Astrocyte (in vitro differentiated cells and primary cell): ENCODE measurements around the gene STK33. TPM values are rescaled to one million over a fixed set of nuclear protein-coding genes. Genes with fewer than 3 reads are reported as not detected.

Experiments
- DNase-seq: peaks from one replicate; pipeline ENCODE4 v3.0.0-alpha.2; 2010; ENCODE audit warnings: low read depth
- FAIRE-seq: peaks from 2 replicates; lab custom pipeline; 2011; peaks lifted over from hg19 to GRCh38; lab: Jason Lieb, UNC
- H2AFZ ChIP-seq: 2 replicates; pipeline ENCODE4 v1.6.0; 2012; ENCODE audit warnings: low read depth, low read length, inconsistent platforms
- H3K27ac ChIP-seq: 2 replicates; pipeline ENCODE4 v1.5.1; 2011; ENCODE audit warnings: low read depth, low read length, inconsistent platforms
- H3K27me3 ChIP-seq: 2 replicates; pipeline ENCODE4 v1.6.0; 2011; ENCODE audit warnings: low read length, inconsistent platforms; ENCODE audit not compliant: insufficient read depth
- H3K36me3 ChIP-seq: 2 replicates; pipeline ENCODE4 v1.5.1; 2011; ENCODE audit warnings: low read length, inconsistent platforms; ENCODE audit not compliant: insufficient read depth
- H3K4me1 ChIP-seq: 2 replicates; pipeline ENCODE4 v1.5.1; 2011; ENCODE audit warnings: low read length, inconsistent platforms; ENCODE audit not compliant: insufficient read depth
- H3K4me2 ChIP-seq: 2 replicates; pipeline ENCODE4 v1.6.0; 2012; ENCODE audit warnings: low read length, inconsistent platforms
- H3K4me3 ChIP-seq: 2 replicates; pipeline ENCODE4 v1.5.1; 2011; ENCODE audit warnings: low read depth, mild to moderate bottlenecking, low read length, inconsistent platforms; ENCODE audit not compliant: insufficient read depth
- H3K79me2 ChIP-seq: 2 replicates; pipeline ENCODE4 v1.6.0; 2012; ENCODE audit warnings: mild to moderate bottlenecking, low read length, inconsistent platforms; ENCODE audit not compliant: insufficient read depth
- H3K9ac ChIP-seq: 2 replicates; pipeline ENCODE4 v1.6.0; 2012; ENCODE audit warnings: mild to moderate bottlenecking, low read length, inconsistent platforms
- H3K9me3 ChIP-seq: 2 replicates; pipeline ENCODE4 v1.5.1; 2012; ENCODE audit warnings: low read depth, mild to moderate bottlenecking, low read length, inconsistent platforms; ENCODE audit not compliant: insufficient read depth
- H4K20me1 ChIP-seq: 2 replicates; pipeline ENCODE4 v1.6.0; 2012; ENCODE audit warnings: low read length, inconsistent platforms; ENCODE audit not compliant: insufficient read depth
- H3K27ac Mint-ChIP-seq: one replicate; pipeline ENCODE4 v1.8.0; 2021; ENCODE audit warnings: mild to moderate bottlenecking, mixed read lengths; ENCODE audit not compliant: unreplicated experiment
- H3K27me3 Mint-ChIP-seq: one replicate; pipeline ENCODE4 v1.8.0; 2021; ENCODE audit warnings: low read depth, mixed read lengths; ENCODE audit not compliant: unreplicated experiment
- H3K36me3 Mint-ChIP-seq: one replicate; pipeline ENCODE4 v1.8.0; 2021; ENCODE audit warnings: low read depth, mixed read lengths; ENCODE audit not compliant: unreplicated experiment
- H3K4me1 Mint-ChIP-seq: one replicate; pipeline ENCODE4 v1.8.0; 2021; ENCODE audit warnings: low read depth, mixed read lengths; ENCODE audit not compliant: unreplicated experiment
- H3K4me3 Mint-ChIP-seq: one replicate; pipeline ENCODE4 v1.8.0; 2021; ENCODE audit warnings: mild to moderate bottlenecking, moderate library complexity, mixed read lengths; ENCODE audit not compliant: unreplicated experiment
- H3K9me3 Mint-ChIP-seq: one replicate; pipeline ENCODE4 v1.8.0; 2021; ENCODE audit warnings: mild to moderate bottlenecking, mixed read lengths; ENCODE audit not compliant: unreplicated experiment
- EZH2 ChIP-seq: IDR thresholded peaks from 2 replicates; pipeline ENCODE4 v1.6.1; 2012; ENCODE audit warnings: mild to moderate bottlenecking, low read length, inconsistent platforms; ENCODE audit not compliant: insufficient read depth
- total RNA-seq: library from RNA; stranded (reverse); gene quantifications from 2 replicates; pipeline ENCODE4 v1.2.1, GENCODE V29; 2021
- TF ChIP-seq, protein P1 (sequence below): IDR thresholded peaks from 2 replicates; pipeline ENCODE4 v1.5.1; 2011; ENCODE audit warnings: low read depth, mild to moderate bottlenecking, inconsistent platforms, low read length, moderate library complexity; ENCODE audit not compliant: insufficient read depth

Gene STK33
- total RNA-seq, 1 donor from 2014 or later = 7.5 TPM

- Mint-ChIP-seq H3K36me3 (peaks cover 2% of the 10 kb centered on the region), H3K4me1 (no peaks in the 10 kb centered on the region), H3K27ac (no peak overlapping the region), H3K27me3 (no peaks in the 10 kb centered on the region), H3K4me3 (no peak overlapping the region), H3K9me3 (no peaks in the 10 kb centered on the region)
- no peak for TF ChIP-seq EZH2
- TF ChIP-seq, protein P1, sequence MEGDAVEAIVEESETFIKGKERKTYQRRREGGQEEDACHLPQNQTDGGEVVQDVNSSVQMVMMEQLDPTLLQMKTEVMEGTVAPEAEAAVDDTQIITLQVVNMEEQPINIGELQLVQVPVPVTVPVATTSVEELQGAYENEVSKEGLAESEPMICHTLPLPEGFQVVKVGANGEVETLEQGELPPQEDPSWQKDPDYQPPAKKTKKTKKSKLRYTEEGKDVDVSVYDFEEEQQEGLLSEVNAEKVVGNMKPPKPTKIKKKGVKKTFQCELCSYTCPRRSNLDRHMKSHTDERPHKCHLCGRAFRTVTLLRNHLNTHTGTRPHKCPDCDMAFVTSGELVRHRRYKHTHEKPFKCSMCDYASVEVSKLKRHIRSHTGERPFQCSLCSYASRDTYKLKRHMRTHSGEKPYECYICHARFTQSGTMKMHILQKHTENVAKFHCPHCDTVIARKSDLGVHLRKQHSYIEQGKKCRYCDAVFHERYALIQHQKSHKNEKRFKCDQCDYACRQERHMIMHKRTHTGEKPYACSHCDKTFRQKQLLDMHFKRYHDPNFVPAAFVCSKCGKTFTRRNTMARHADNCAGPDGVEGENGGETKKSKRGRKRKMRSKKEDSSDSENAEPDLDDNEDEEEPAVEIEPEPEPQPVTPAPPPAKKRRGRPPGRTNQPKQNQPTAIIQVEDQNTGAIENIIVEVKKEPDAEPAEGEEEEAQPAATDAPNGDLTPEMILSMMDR = no peak
- Histone ChIP-seq H3K4me2 (no peak overlapping the region), H3K9ac (no peak overlapping the region), H3K79me2 (no peaks in the 10 kb centered on the region), H3K4me1 (no peaks in the 10 kb centered on the region), H3K9me3 (no peaks in the 10 kb centered on the region), H3K27me3 (no peaks in the 10 kb centered on the region), H3K27ac (no peak overlapping the region), H3K36me3 (no peaks in the 10 kb centered on the region), H3K4me3 (no peak overlapping the region), H2AFZ (no peak overlapping the region), H4K20me1 (no peaks in the 10 kb centered on the region)
- FAIRE-seq = no peak
- DNase-seq = no peak
These were observed 168.0 kb downstream of the STK33 start for GRCh38 chr11:8426076-8426475.

DNA sequence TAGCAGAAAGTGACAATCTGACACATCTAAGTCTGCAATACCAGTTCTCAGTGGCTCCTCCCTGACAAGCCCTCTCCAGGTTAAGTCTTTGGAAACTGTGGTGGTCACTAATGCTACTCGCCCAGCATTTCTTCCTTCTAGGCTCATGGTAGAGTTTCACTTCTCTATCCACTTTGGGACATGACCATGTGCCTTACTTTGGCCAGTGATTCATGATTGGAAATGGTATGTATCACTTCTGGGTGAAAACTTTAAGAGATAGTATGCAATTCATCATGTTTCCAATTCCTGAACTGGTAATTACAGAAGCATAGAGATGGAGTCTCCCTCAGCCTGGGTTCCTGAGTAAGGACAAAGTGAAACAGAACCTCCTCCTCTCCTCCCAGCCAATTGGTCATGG, 178.8 kb downstream of the STK33 start:
- H3K4me2 ChIP-seq = no peak overlapping the region
- no peak for TF ChIP-seq EZH2
- TF ChIP-seq, protein P1 = no peak
- Mint-ChIP-seq H3K36me3 (no peaks in the 10 kb centered on the region), H3K9me3 (no peaks in the 10 kb centered on the region), H3K4me1 (peaks cover 2% of the 10 kb centered on the region), H3K27me3 (no peaks in the 10 kb centered on the region), H3K27ac (no peak overlapping the region), H3K4me3 (no peak overlapping the region)
- no peak overlapping the region for H3K27ac ChIP-seq
- DNase-seq (no peak), FAIRE-seq (no peak)
- no peaks in the 10 kb centered on the region for H3K27me3 ChIP-seq
- H2AFZ ChIP-seq = no peak overlapping the region
- H3K4me3 ChIP-seq = no peak overlapping the region
- H3K36me3 ChIP-seq = no peaks in the 10 kb centered on the region
- no peaks in the 10 kb centered on the region for H3K4me1 ChIP-seq
- no peak overlapping the region for H3K9ac ChIP-seq
- H3K79me2 ChIP-seq = no peaks in the 10 kb centered on the region
- no peaks in the 10 kb centered on the region for H4K20me1 ChIP-seq
- H3K9me3 ChIP-seq = no peaks in the 10 kb centered on the region

DNA sequence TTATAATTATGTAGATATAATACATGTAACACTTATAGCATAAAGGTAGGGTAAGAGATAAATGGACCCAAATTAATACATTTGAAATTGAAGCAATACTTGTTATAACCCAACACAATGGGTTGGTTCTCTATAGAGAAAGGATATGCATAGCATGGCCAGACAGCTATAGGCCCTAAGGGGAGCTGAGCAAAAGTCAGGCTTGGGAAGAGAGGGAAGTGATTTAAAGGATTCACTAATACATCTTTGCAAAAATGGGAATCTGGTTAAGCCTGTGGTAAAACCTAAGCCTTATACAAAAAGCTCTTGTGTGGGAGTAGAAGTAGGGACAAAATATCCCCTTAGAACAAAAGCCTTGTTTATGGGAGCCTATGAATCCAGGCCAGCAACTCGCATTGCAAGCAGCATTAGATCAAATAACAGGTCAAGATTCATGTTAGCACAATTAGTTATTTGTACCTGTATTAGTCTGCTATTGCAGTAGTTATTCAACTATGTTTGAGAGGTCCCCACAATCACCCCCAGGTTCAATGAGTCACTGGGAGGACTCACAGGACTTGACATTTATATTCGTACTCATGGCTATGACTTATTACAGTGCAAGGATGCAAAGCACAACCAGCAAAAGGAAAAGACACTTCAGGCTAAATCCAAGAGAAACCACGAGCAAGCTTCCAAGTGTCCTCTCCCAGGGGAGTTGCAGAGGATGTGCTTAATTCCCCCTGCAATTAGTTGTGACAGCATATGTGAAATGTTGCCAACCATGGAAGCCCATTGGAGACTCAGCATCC, 185.7 kb downstream of the STK33 start:
- Histone ChIP-seq H3K4me1 (no peaks in the 10 kb centered on the region), H3K79me2 (no peaks in the 10 kb centered on the region), H3K27me3 (no peaks in the 10 kb centered on the region), H3K9ac (no peak overlapping the region), H3K4me2 (no peak overlapping the region), H4K20me1 (no peaks in the 10 kb centered on the region), H3K36me3 (no peaks in the 10 kb centered on the region), H3K9me3 (no peaks in the 10 kb centered on the region), H3K4me3 (no peak overlapping the region), H2AFZ (no peak overlapping the region), H3K27ac (no peak overlapping the region)
- H3K27me3 Mint-ChIP-seq = no peaks in the 10 kb centered on the region
- no peaks in the 10 kb centered on the region for H3K36me3 Mint-ChIP-seq
- H3K4me1 Mint-ChIP-seq = peaks cover 2% of the 10 kb centered on the region
- no peak for TF ChIP-seq EZH2
- TF ChIP-seq, protein P1 = no peak
- no peak overlapping the region for H3K4me3 Mint-ChIP-seq
- H3K9me3 Mint-ChIP-seq = no peaks in the 10 kb centered on the region
- H3K27ac Mint-ChIP-seq = no peak overlapping the region
- DNase-seq (no peak), FAIRE-seq (no peak)
